ENCODE measurements around the gene ADGRG3. TPM values are rescaled to one million over a fixed set of nuclear protein-coding genes. Genes with fewer than 3 reads are reported as not detected.

ADGRG3 gene
- total RNA-seq, 1 experiment from 2014 or later: 0.46 TPM

DNA sequence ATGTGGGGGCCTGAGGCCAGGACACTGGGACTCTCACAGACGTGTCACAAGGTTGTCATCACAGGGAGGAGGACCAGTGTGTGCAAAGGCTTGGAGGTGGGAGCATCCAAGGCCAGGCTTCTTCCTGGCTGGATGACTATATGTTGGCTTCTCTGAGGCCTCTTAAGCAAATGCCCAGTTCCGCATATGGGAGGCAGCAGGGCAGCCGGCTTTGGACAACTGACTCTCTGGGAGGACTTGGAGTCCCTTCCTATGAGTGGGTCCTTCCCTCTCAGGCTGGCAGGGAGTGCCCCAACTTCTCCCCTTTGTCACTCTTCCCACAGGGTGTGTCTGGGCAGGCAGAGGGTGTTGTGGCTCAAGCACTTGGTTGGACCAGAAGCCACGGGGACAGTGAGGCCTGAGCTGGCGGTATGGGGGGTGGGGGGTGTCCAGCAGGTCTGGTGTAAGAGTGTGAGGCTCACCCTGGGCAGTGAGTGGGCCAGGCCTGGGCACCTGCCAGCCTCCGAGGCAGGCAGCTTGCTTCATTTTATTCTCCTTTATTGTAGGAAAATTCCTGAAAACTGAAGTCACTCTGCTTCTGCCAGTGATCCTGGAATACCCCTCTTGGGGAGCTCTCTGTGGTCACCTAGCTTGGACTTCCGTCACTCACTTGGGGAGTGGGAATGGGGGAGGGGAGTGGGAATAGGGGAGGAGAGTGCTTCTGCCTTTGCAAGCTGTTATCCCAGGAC lies 24.8 kb upstream of the ADGRG3 start:
- Histone ChIP-seq H2BK120ac (ENCODE audit: low read depth, low read length, poor library complexity, severe bottlenecking) (no peak overlapping the region), H3K9me3 (ENCODE audit: control insufficient read depth, low read depth, low read length) (no peaks in the 10 kb centered on the region), H4K91ac (ENCODE audit: insufficient read length, low read depth, low read length) (no peak overlapping the region), H3K4me1 (ENCODE audit: insufficient read depth, low read length) (no peaks in the 10 kb centered on the region), H2BK15ac (ENCODE audit: low read depth, low read length) (no peak overlapping the region), H4K20me1 (ENCODE audit: control insufficient read depth, insufficient read depth, insufficient read length) (no peaks in the 10 kb centered on the region), H3K14ac (ENCODE audit: insufficient read depth, low read length) (no peak overlapping the region; the same call in 1 of the 2 replicates), H3K4me2 (ENCODE audit: insufficient read depth, insufficient read length, low read length) (no peak overlapping the region), H3K79me2 (ENCODE audit: insufficient read depth, low read length) (no peaks in the 10 kb centered on the region), H2BK12ac (ENCODE audit: insufficient read length, low read depth, low read length) (no peak overlapping the region), H3K4ac (ENCODE audit: low read depth, low read length) (no peak overlapping the region), H3K23me2 (ENCODE audit: insufficient read length, low read depth, low read length, poor library complexity, severe bottlenecking) (no peaks in the 10 kb centered on the region), H3K79me1 (ENCODE audit: insufficient read depth, low read depth, low read length, poor library complexity, severe bottlenecking) (no peaks in the 10 kb centered on the region), H2BK5ac (ENCODE audit: insufficient read length, low read length) (no peak overlapping the region), H3K56ac (ENCODE audit: insufficient read length, low read depth, low read length) (no peak overlapping the region), H3K9ac (ENCODE audit: extremely low read depth, insufficient read length, low read length) (no peak overlapping the region), H2AK5ac (ENCODE audit: insufficient read length, low read length) (no peak overlapping the region), H2BK20ac (ENCODE audit: low read depth, low read length, poor library complexity, severe bottlenecking) (no peak overlapping the region), H3T11ph (ENCODE audit: low read length) (no peak overlapping the region), H4K8ac (replicated peaks; ENCODE audit: insufficient read length, low read depth, low read length) (no peak overlapping the region), H3K23ac (ENCODE audit: insufficient read length, low read depth, low read length) (no peak overlapping the region), H3K27ac (ENCODE audit: insufficient read length, low read depth, low read length) (no peak overlapping the region), H4K5ac (ENCODE audit: insufficient read length, low read depth, low read length) (no peak overlapping the region), H2AFZ (ENCODE audit: low read length) (no peak overlapping the region), H3K27me3 (ENCODE audit: insufficient read depth, low read length) (no peaks in the 10 kb centered on the region), H3K18ac (ENCODE audit: insufficient read length, low read depth, low read length) (no peak overlapping the region)
- H3K4me1 Mint-ChIP-seq: peaks cover 6 to 14% of the 10 kb centered on the region in 2 experiments
- no peaks in the 10 kb centered on the region for H3K9me3 Mint-ChIP-seq
- no peak overlapping the region for H3K4me3 Mint-ChIP-seq
- no CpG with 5 or more reads among the region's 7 CpGs for WGBS (ENCODE audit: extremely low coverage, insufficient read length, low lambda C conversion rate)
- TF ChIP-seq, protein P1, sequence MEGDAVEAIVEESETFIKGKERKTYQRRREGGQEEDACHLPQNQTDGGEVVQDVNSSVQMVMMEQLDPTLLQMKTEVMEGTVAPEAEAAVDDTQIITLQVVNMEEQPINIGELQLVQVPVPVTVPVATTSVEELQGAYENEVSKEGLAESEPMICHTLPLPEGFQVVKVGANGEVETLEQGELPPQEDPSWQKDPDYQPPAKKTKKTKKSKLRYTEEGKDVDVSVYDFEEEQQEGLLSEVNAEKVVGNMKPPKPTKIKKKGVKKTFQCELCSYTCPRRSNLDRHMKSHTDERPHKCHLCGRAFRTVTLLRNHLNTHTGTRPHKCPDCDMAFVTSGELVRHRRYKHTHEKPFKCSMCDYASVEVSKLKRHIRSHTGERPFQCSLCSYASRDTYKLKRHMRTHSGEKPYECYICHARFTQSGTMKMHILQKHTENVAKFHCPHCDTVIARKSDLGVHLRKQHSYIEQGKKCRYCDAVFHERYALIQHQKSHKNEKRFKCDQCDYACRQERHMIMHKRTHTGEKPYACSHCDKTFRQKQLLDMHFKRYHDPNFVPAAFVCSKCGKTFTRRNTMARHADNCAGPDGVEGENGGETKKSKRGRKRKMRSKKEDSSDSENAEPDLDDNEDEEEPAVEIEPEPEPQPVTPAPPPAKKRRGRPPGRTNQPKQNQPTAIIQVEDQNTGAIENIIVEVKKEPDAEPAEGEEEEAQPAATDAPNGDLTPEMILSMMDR (conservative IDR thresholded peaks at IDR 0.05): no peak
- peaks cover 28% of the 10 kb centered on the region for H3K27me3 Mint-ChIP-seq (ENCODE audit: low read depth)
- no peak overlapping the region for H3K27ac Mint-ChIP-seq
- DNase-seq: no peak
- no peaks in the 10 kb centered on the region for H3K36me3 Mint-ChIP-seq (ENCODE audit: insufficient read depth in 1 of 3, low read depth in 3 of 3)
